ENCODE data around the gene TACC2. TPM values are rescaled to one million over a fixed set of nuclear protein-coding genes. Genes with fewer than 3 reads are reported as not detected.
"Not testable (repeated sequence)": the region's sequence is repeated elsewhere in the genome, so short reads cannot be mapped to it uniquely, and the experiment has no call there.

TACC2 gene
- total and polyA plus RNA-seq, 12 donors = 68.1 to 451 (median 364) TPM

- TF ChIP-seq CTCF (IDR thresholded peaks at IDR 0.05) = no peak
- peaks cover 0 to 10% (median 0%) of the 10 kb centered on the region in 9 donors for H3K36me3 ChIP-seq
- WGBS, 2 donors = 69 to 72% methylated on average over 15 of the region's 15 CpGs
- H3K9me3 ChIP-seq = no peaks in the 10 kb centered on the region
- intact Hi-C loops (cut with DNase I) = no loop called here
- peak overlapping the region in 2 of 10 donors; percentile 11 to 40 for H3K27ac ChIP-seq
- peak in 5 of 8 donors; percentile 12 to 69 (median 36) for ATAC-seq
- peaks cover 5 to 33% (median 23%) of the 10 kb centered on the region in 9 donors for H3K4me1 ChIP-seq
- H3K4me3 ChIP-seq = no peak overlapping the region
- no peaks in the 10 kb centered on the region for H3K27me3 ChIP-seq
- DNase-seq = no peak
These were observed 113.3 kb downstream of the TACC2 start for GRCh38 chr10:122102146-122102868.

GRCh38 chr10:122102869-122103525, 114.0 kb downstream of the TACC2 start:
- no peak for DNase-seq
- WGBS, 2 donors = 86 to 92% methylated on average over 3 of the region's 3 CpGs
- Histone ChIP-seq H3K4me1 (peaks cover 5 to 33% (median 23%) of the 10 kb centered on the region in 9 donors), H3K27ac (peak overlapping the region in 2 of 10 donors; percentile 11 to 40), H3K27me3 (no peaks in the 10 kb centered on the region), H3K4me3 (no peak overlapping the region), H3K9me3 (no peaks in the 10 kb centered on the region), H3K36me3 (peaks cover 0 to 10% (median 0%) of the 10 kb centered on the region in 9 donors)
- intact Hi-C loops (cut with DNase I) = no loop called here
- TF ChIP-seq CTCF (IDR thresholded peaks at IDR 0.05) = no peak
- ATAC-seq = no peak

GRCh38 chr10:122103592-122103991, 114.6 kb downstream of the TACC2 start:
- Histone ChIP-seq H3K4me1 (peaks cover 5 to 28% (median 18%) of the 10 kb centered on the region in 9 donors), H3K9me3 (no peaks in the 10 kb centered on the region), H3K27me3 (no peaks in the 10 kb centered on the region), H3K36me3 (peaks cover 0 to 10% (median 0%) of the 10 kb centered on the region in 9 donors), H3K4me3 (no peak overlapping the region), H3K27ac (no peak overlapping the region)
- 91 to 92% methylated on average over 4 of the region's 4 CpGs for WGBS, 2 donors
- ATAC-seq = no peak
- TF ChIP-seq CTCF (IDR thresholded peaks at IDR 0.05) = no peak
- no peak for DNase-seq
- intact Hi-C loops (cut with DNase I) = no loop called here

GRCh38 chr10:122108786-122109185, 119.8 kb downstream of the TACC2 start:
- DNase-seq; H3K27ac ChIP-seq; ATAC-seq; H3K9me3 ChIP-seq; H3K4me3 ChIP-seq; intact Hi-C loops (cut with DNase I): not testable (repeated sequence)
- H3K36me3 ChIP-seq = peaks cover 0 to 18% (median 0%) of the 10 kb centered on the region in 9 donors
- H3K27me3 ChIP-seq = peaks cover 0 to 20% (median 0%) of the 10 kb centered on the region in 7 donors
- H3K4me1 ChIP-seq = peaks cover 3 to 19% (median 13%) of the 10 kb centered on the region in 9 donors
- 88 to 92% methylated on average over 13 of the region's 13 CpGs for WGBS, 2 donors
